H9 (cell line): ENCODE measurements around the gene PGS1. TPM values are rescaled to one million over a fixed set of nuclear protein-coding genes. Genes with fewer than 3 reads are reported as not detected.

Source experiments
- DNase-seq: peaks from one replicate; pipeline ENCODE4 v3.0.0-alpha.2; 2017
- H2AFZ ChIP-seq: one replicate; pipeline ENCODE4 v1.6.1; 2013; ENCODE audit warnings: mild to moderate bottlenecking, low read length, control low read depth, moderate library complexity
- H2AK5ac ChIP-seq: 2 replicates; pipeline ENCODE4 v1.6.1; 2013; ENCODE audit warnings: low read length, control low read depth, mixed read lengths; ENCODE audit not compliant: insufficient read length
- H2BK120ac ChIP-seq: one replicate; pipeline ENCODE4 v1.6.1; 2013; ENCODE audit warnings: low read depth, mild to moderate bottlenecking, low read length, control low read depth, inconsistent platforms; ENCODE audit not compliant: poor library complexity, severe bottlenecking
- H2BK12ac ChIP-seq: 2 replicates; pipeline ENCODE4 v1.6.1; 2013; ENCODE audit warnings: low read length, control low read depth, mixed read lengths, low read depth; ENCODE audit not compliant: insufficient read length
- H2BK15ac ChIP-seq: 2 replicates; pipeline ENCODE4 v1.6.1; 2013; ENCODE audit warnings: low read depth, low read length, control low read depth
- H2BK20ac ChIP-seq: one replicate; pipeline ENCODE4 v1.6.1; 2013; ENCODE audit warnings: low read depth, mild to moderate bottlenecking, low read length, control low read depth, inconsistent platforms; ENCODE audit not compliant: poor library complexity, severe bottlenecking
- H2BK5ac ChIP-seq: 2 replicates; pipeline ENCODE4 v1.6.1; 2013; ENCODE audit warnings: low read length, control low read depth, mixed read lengths; ENCODE audit not compliant: insufficient read length
- H3K14ac ChIP-seq: 2 replicates; pipeline ENCODE4 v1.6.1; 2013; ENCODE audit warnings: low read length, control low read depth; ENCODE audit not compliant: insufficient read depth
- H3K18ac ChIP-seq: 2 replicates; pipeline ENCODE4 v1.6.1; 2013; ENCODE audit warnings: low read depth, mild to moderate bottlenecking, mixed read lengths, low read length, control low read depth; ENCODE audit not compliant: insufficient read length
- H3K23ac ChIP-seq: 2 replicates; pipeline ENCODE4 v1.6.1; 2013; ENCODE audit warnings: low read length, control low read depth, mixed read lengths, low read depth; ENCODE audit not compliant: insufficient read length
- H3K23me2 ChIP-seq: 2 replicates; pipeline ENCODE4 v1.6.1; 2013; ENCODE audit warnings: low read depth, mild to moderate bottlenecking, mixed read lengths, low read length, control low read depth; ENCODE audit not compliant: insufficient read length, poor library complexity, severe bottlenecking
- H3K27ac ChIP-seq: 2 replicates; pipeline ENCODE4 v1.5.1; 2013; ENCODE audit warnings: low read length, control low read depth, mixed read lengths, low read depth; ENCODE audit not compliant: insufficient read length
- H3K27me3 ChIP-seq: 2 replicates; pipeline ENCODE4 v1.6.1; 2013; ENCODE audit warnings: low read length, control low read depth, inconsistent platforms; ENCODE audit not compliant: insufficient read depth
- H3K4ac ChIP-seq: 2 replicates; pipeline ENCODE4 v1.6.1; 2013; ENCODE audit warnings: low read depth, mild to moderate bottlenecking, control low read depth, inconsistent platforms, low read length, moderate library complexity
- H3K4me1 ChIP-seq: 2 replicates; pipeline ENCODE4 v1.6.1; 2013; ENCODE audit warnings: low read length, control low read depth, inconsistent platforms; ENCODE audit not compliant: insufficient read depth
- H3K4me2 ChIP-seq: 2 replicates; pipeline ENCODE4 v1.6.1; 2013; ENCODE audit warnings: low read length, control low read depth, mixed read lengths; ENCODE audit not compliant: insufficient read length, insufficient read depth
- H3K56ac ChIP-seq: 2 replicates; pipeline ENCODE4 v1.6.1; 2013; ENCODE audit warnings: low read depth, mild to moderate bottlenecking, mixed read lengths, low read length, control low read depth; ENCODE audit not compliant: insufficient read length
- H3K79me1 ChIP-seq: 2 replicates; pipeline ENCODE4 v1.6.1; 2013; ENCODE audit warnings: low read depth, mild to moderate bottlenecking, moderate library complexity, low read length, control low read depth, inconsistent platforms; ENCODE audit not compliant: insufficient read depth, poor library complexity, severe bottlenecking
- H3K79me2 ChIP-seq: 2 replicates; pipeline ENCODE4 v1.6.1; 2013; ENCODE audit warnings: low read length, control low read depth, inconsistent platforms; ENCODE audit not compliant: insufficient read depth
- H3K9ac ChIP-seq: 2 replicates; pipeline ENCODE4 v1.6.1; 2013; ENCODE audit warnings: low read length, control low read depth, mixed read lengths; ENCODE audit not compliant: insufficient read length; ENCODE audit errors: extremely low read depth
- H3K9me3 ChIP-seq: one replicate; pipeline ENCODE4 v1.6.1; 2013; ENCODE audit warnings: low read depth, low read length, inconsistent platforms; ENCODE audit not compliant: control insufficient read depth
- H3T11ph ChIP-seq: one replicate; pipeline ENCODE4 v1.6.1; 2013; ENCODE audit warnings: mild to moderate bottlenecking, low read length, control low read depth, inconsistent platforms
- H4K20me1 ChIP-seq: one replicate; pipeline ENCODE4 v1.6.1; 2013; ENCODE audit not compliant: control insufficient read depth, insufficient read length, insufficient read depth
- H4K5ac ChIP-seq: 2 replicates; pipeline ENCODE4 v1.6.1; 2013; ENCODE audit warnings: low read depth, mild to moderate bottlenecking, mixed read lengths, low read length, control low read depth; ENCODE audit not compliant: insufficient read length
- H4K8ac ChIP-seq: replicated peaks from 2 replicates; pipeline ENCODE4 v1.6.1; 2013; ENCODE audit warnings: low read length, control low read depth, mixed read lengths, low read depth; ENCODE audit not compliant: insufficient read length
- H4K91ac ChIP-seq: 2 replicates; pipeline ENCODE4 v1.6.1; 2013; ENCODE audit warnings: low read depth, mild to moderate bottlenecking, moderate library complexity, mixed read lengths, low read length, control low read depth; ENCODE audit not compliant: insufficient read length
- H3K27ac Mint-ChIP-seq, 3 experiments: 2 replicates in 2 of 3; 3 replicates in 1 of 3; pipeline ENCODE4 v1.8.0; 2020 to 2021; ENCODE audit warnings: mixed read lengths in 3 of 3, mild to moderate bottlenecking in 1 of 3, moderate library complexity in 1 of 3
- H3K27me3 Mint-ChIP-seq: 2 replicates; pipeline ENCODE4 v1.8.0; 2021; ENCODE audit warnings: low read depth, mild to moderate bottlenecking, moderate library complexity, mixed read lengths
- H3K36me3 Mint-ChIP-seq, 3 experiments: 2 replicates in 2 of 3; 3 replicates in 1 of 3; pipeline ENCODE4 v1.8.0; 2020 to 2021; ENCODE audit warnings: low read depth in 3 of 3, mixed read lengths in 3 of 3; ENCODE audit not compliant: insufficient read depth in 1 of 3
- H3K4me1 Mint-ChIP-seq, 2 experiments: 2 replicates each; pipeline ENCODE4 v1.8.0; 2020; ENCODE audit warnings: mixed read lengths in 2 of 2
- H3K4me3 Mint-ChIP-seq, 2 experiments: 2 replicates in 1 of 2; 3 replicates in 1 of 2; pipeline ENCODE4 v1.8.0; 2020 to 2021; ENCODE audit warnings: mild to moderate bottlenecking in 2 of 2, mixed read lengths in 2 of 2, moderate library complexity in 1 of 2
- H3K9me3 Mint-ChIP-seq, 2 experiments: 2 replicates in 1 of 2; 3 replicates in 1 of 2; pipeline ENCODE4 v1.8.0; 2020; ENCODE audit warnings: mild to moderate bottlenecking in 2 of 2, mixed read lengths in 2 of 2, moderate library complexity in 1 of 2
- CTCF ChIP-seq: fragments of 200-600 bp; sonication (generic); conservative IDR thresholded peaks from 3 replicates; pipeline ENCODE4 v1.8.0; 2021; ENCODE audit warnings: antibody characterized with exemption, mild to moderate bottlenecking
- WGBS: extraction: QIAGEN DNeasy Blood & Tissue Kit; methylation state at CpG from one replicate; pipeline ENCODE4 v1.1.7; 2013; ENCODE audit warnings: missing lambda C conversion rate, low lambda C conversion rate, mixed read lengths; ENCODE audit not compliant: insufficient read length; ENCODE audit errors: extremely low coverage; 5-methylcytosine and 5-hydroxymethylcytosine counted together
- total RNA-seq: library from RNA; stranded (reverse); gene quantifications from 2 replicates; pipeline ENCODE4 v1.2.1, GENCODE V29; 2021

Gene PGS1
- total RNA-seq, 1 experiment from 2014 or later, result 45.7 TPM

GRCh38 chr17:78359321-78359996, 19.0 kb upstream of the PGS1 start:
- Histone ChIP-seq H3K79me2 (peaks cover 15% of the 10 kb centered on the region; the same call in 1 of the 2 replicates), H3K4me2 (peak overlapping the region; percentile 42)
- no CpG with 5 or more reads among the region's 70 CpGs for WGBS

More at GRCh38 chr17:78359321-78359996, 19.0 kb upstream of the PGS1 start:
- Histone ChIP-seq H3K27me3 (no peaks in the 10 kb centered on the region), H2BK12ac (no peak overlapping the region), H2AFZ (no peak overlapping the region), H2BK5ac (no peak overlapping the region), H2AK5ac (no peak overlapping the region), H3K79me1 (no peaks in the 10 kb centered on the region), H3K9me3 (no peaks in the 10 kb centered on the region), H4K5ac (no peak overlapping the region), H4K20me1 (no peaks in the 10 kb centered on the region), H4K91ac (no peak overlapping the region), H3K9ac (peak overlapping the region; percentile 75), H3K56ac (no peak overlapping the region), H3K14ac (peak overlapping the region; percentile 72), H2BK120ac (no peak overlapping the region), H3K23ac (no peak overlapping the region), H2BK15ac (no peak overlapping the region), H2BK20ac (no peak overlapping the region), H3K4me1 (peaks cover 21% of the 10 kb centered on the region; the same call in 1 of the 2 replicates), H3T11ph (no peak overlapping the region), H3K23me2 (peaks cover 19% of the 10 kb centered on the region), H3K4ac (peak overlapping the region; percentile 14; the same call in 1 of the 2 replicates), H3K18ac (peak overlapping the region; percentile 41), H4K8ac (no peak overlapping the region), H3K27ac (no peak overlapping the region)
- Mint-ChIP-seq H3K4me1 (peaks cover 59 to 69% of the 10 kb centered on the region in 2 experiments), H3K4me3 (peak overlapping the region; percentile 66 to 87), H3K27me3 (peaks cover 64% of the 10 kb centered on the region), H3K9me3 (no peaks in the 10 kb centered on the region; a peak in 2 of 5 replicates), H3K27ac (no peak overlapping the region), H3K36me3 (peaks cover 14 to 21% (median 14%) of the 10 kb centered on the region in 3 experiments; a peak in 6 of 7 replicates)
- TF ChIP-seq CTCF, result no peak
- DNase-seq, result peak; percentile 52
